Sigmoid colon (tissue), 7 donors: ENCODE data around the gene SWSAP1. TPM values are rescaled to one million over a fixed set of nuclear protein-coding genes. Genes with fewer than 3 reads are reported as not detected.
"Not testable (repeated sequence)": the region's sequence is repeated elsewhere in the genome, so short reads cannot be mapped to it uniquely, and the experiment has no call there.

Source experiments
- DNase-seq: peaks from one replicate; pipeline ENCODE4 v3.0.0-alpha.2; 2019
- H3K27ac ChIP-seq, 4 donors: fragments of 200-600 bp; sonication (generic); one replicate each; pipeline ENCODE4 v1.5.1; 2016 to 2019; ENCODE audit warnings: mild to moderate bottlenecking in 1 of 4
- H3K27me3 ChIP-seq, 3 donors: fragments of 200-600 bp; sonication (generic); one replicate each; pipeline ENCODE4 v1.5.1; 2019; ENCODE audit warnings: mild to moderate bottlenecking in 1 of 3
- H3K36me3 ChIP-seq, 4 donors: fragments of 200-600 bp; sonication (generic); one replicate each; pipeline ENCODE4 v1.5.1; 2016 to 2019
- H3K4me1 ChIP-seq, 4 donors: fragments of 200-600 bp; sonication (generic); one replicate each; pipeline ENCODE4 v1.5.1; 2017 to 2019
- H3K4me3 ChIP-seq, 4 donors: fragments of 200-600 bp; sonication (generic); one replicate each; pipeline ENCODE4 v1.5.1; 2017 to 2019; ENCODE audit warnings: mild to moderate bottlenecking in 2 of 4, moderate library complexity in 1 of 4
- H3K9me3 ChIP-seq, 4 donors: fragments of 200-600 bp in 3 of 4; sonication (generic) in 3 of 4; one replicate each; pipeline versions ENCODE4 v1.5.1 to v1.6.1; 2013 to 2019
- CTCF ChIP-seq, 4 experiments: fragments of 450-650 bp in 3 of 4; fragments of 200-600 bp in 1 of 4; IDR thresholded peaks; one replicate each; pipeline ENCODE4 v1.5.1; 2016 to 2019; ENCODE audit warnings: antibody characterized with exemption in 4 of 4, mild to moderate bottlenecking in 3 of 4, moderate library complexity in 2 of 4
- EP300 ChIP-seq, 4 donors: sonication (generic); formaldehyde crosslinking; IDR thresholded peaks; one replicate each; pipeline ENCODE4 v1.6.1; 2017; ENCODE audit warnings: antibody characterized with exemption in 4 of 4
- POLR2A ChIP-seq, 2 donors: fragments of 450-650 bp; IDR thresholded peaks; one replicate each; pipeline ENCODE4 v1.6.1; 2016; ENCODE audit warnings: antibody characterized with exemption in 2 of 2, mild to moderate bottlenecking in 2 of 2, moderate library complexity in 2 of 2
- POLR2AphosphoS5 ChIP-seq, 4 donors: sonication (generic); formaldehyde crosslinking; IDR thresholded peaks; one replicate each; pipeline ENCODE4 v1.6.1; 2017; ENCODE audit warnings: antibody characterized with exemption in 4 of 4
- WGBS, 2 donors: extraction: QIAGEN DNeasy Blood & Tissue Kit; methylation state at CpG; one replicate each; pipeline ENCODE4 v1.1.7; 2013; 5-methylcytosine and 5-hydroxymethylcytosine counted together
- intact Hi-C: fragments of 100-400 bp; cut with DNase I; formaldehyde crosslinking; loops from one replicate; pipeline ENCODE4 v1.15.1; 2023
- polyA plus RNA-seq, 3 donors: library from polyadenylated mRNA; stranded (reverse); fragments of 200-250 nt; gene quantifications; one replicate each; pipeline ENCODE4 v1.2.3, GENCODE V29; 2013
- total RNA-seq, 4 donors: library from RNA; depleted of rRNA; stranded (reverse); fragments of >200 nt; gene quantifications; one replicate each; pipeline ENCODE4 v1.1.0, GENCODE V29; 2016
- donor health status: healthy with polysubstance abuse.
- donor health status: Bipolar disorder and iron deficiency.
- donor health status: healthy.

Gene SWSAP1
- total and polyA plus RNA-seq, 7 donors, result 0.71 to 4.3 (median 1.8) TPM

GRCh38 chr19:11349171-11349570 lies 25.3 kb upstream of the SWSAP1 start:
- no peaks in the 10 kb centered on the region for H3K27me3 ChIP-seq
- H3K36me3 ChIP-seq, result no peaks in the 10 kb centered on the region
- no peaks in the 10 kb centered on the region for H3K9me3 ChIP-seq
- no peak overlapping the region for H3K27ac ChIP-seq
- TF ChIP-seq POLR2A (IDR thresholded peaks at IDR 0.05), result no peak
- TF ChIP-seq EP300 (IDR thresholded peaks at IDR 0.05), result no peak
- no peak for TF ChIP-seq CTCF (IDR thresholded peaks at IDR 0.05)
- no peak for TF ChIP-seq POLR2AphosphoS5 (IDR thresholded peaks at IDR 0.05)
- intact Hi-C loops, result no loop called here
- no peak overlapping the region for H3K4me3 ChIP-seq
- peaks cover 0 to 23% (median 22%) of the 10 kb centered on the region in 4 donors for H3K4me1 ChIP-seq
- WGBS, 2 donors, result 92 to 95% methylated on average over 4 of the region's 4 CpGs
- DNase-seq, result no peak

- H3K27me3 ChIP-seq, H3K36me3 ChIP-seq, DNase-seq, intact Hi-C loops, H3K9me3 ChIP-seq, H3K27ac ChIP-seq, H3K4me3 ChIP-seq: not testable (repeated sequence)
- H3K4me1 ChIP-seq, result peaks cover 0 to 26% (median 20%) of the 10 kb centered on the region in 4 donors
- WGBS, 2 donors, result 95% methylated on average over 4 of the region's 4 CpGs
Observed at GRCh38 chr19:11354102-11354501, 20.4 kb upstream of the SWSAP1 start.

GRCh38 chr19:11355160-11356073 lies 19.0 kb upstream of the SWSAP1 start, which contains the start of gene PLPPR2:
Gene PLPPR2, plus strand, starts transcription at chr19:11355432. Its CDS starts 2,242 bp downstream, at chr19:11357674.
- peaks cover 0 to 26% (median 20%) of the 10 kb centered on the region in 4 donors for H3K4me1 ChIP-seq
- 4 to 6% methylated on average over 62 of the region's 62 CpGs for WGBS, 2 donors

GRCh38 chr19:11356074-11356397 lies 18.4 kb upstream of the SWSAP1 start:
- WGBS, 2 donors, result 80 to 86% methylated on average over 6 of the region's 6 CpGs
- no peak for DNase-seq
- Histone ChIP-seq H3K27ac (peak overlapping the region; percentile 83 to 87 (median 84)), H3K9me3 (no peaks in the 10 kb centered on the region), H3K27me3 (no peaks in the 10 kb centered on the region), H3K4me1 (peaks cover 0 to 26% (median 20%) of the 10 kb centered on the region in 4 donors), H3K36me3 (peaks cover 0 to 25% (median 8%) of the 10 kb centered on the region in 4 donors), H3K4me3 (peak overlapping the region; percentile 86 to 95 (median 88))
- intact Hi-C loops, result no loop called here
- TF ChIP-seq EP300 (IDR thresholded peaks at IDR 0.05) (no peak), CTCF (IDR thresholded peaks at IDR 0.05) (no peak), POLR2AphosphoS5 (IDR thresholded peaks at IDR 0.05) (no peak), POLR2A (IDR thresholded peaks at IDR 0.05) (no peak)

More at GRCh38 chr19:11355160-11356073, 19.0 kb upstream of the SWSAP1 start, which contains the start of gene PLPPR2:
- TF ChIP-seq CTCF (IDR thresholded peaks at IDR 0.05) (no peak), POLR2A (IDR thresholded peaks at IDR 0.05) (peak; percentile 22 to 54), POLR2AphosphoS5 (IDR thresholded peaks at IDR 0.05) (peak; percentile 79 to 88 (median 85)), EP300 (IDR thresholded peaks at IDR 0.05) (no peak)
- H3K27me3 ChIP-seq, result no peaks in the 10 kb centered on the region
- H3K27ac ChIP-seq, result peak within 1 kb of the TSS; percentile 83 to 87 (median 84)
- intact Hi-C loops, result no loop called here
- no peaks in the 10 kb centered on the region for H3K9me3 ChIP-seq
- peak within 1 kb of the TSS; percentile 86 to 95 (median 88) for H3K4me3 ChIP-seq
- H3K36me3 ChIP-seq, result peaks cover 0 to 19% (median 8%) of the 10 kb centered on the region in 4 donors
- peak; percentile 97 for DNase-seq
